ENCODE results near the gene SLC34A1.

The SLC34A1 gene

GRCh38 chr5:177432839-177433657 is 48.8 kb downstream of the SLC34A1 start:
- POLR2A ChIA-PET, result no interaction called here
- CTCF ChIA-PET, result interaction anchor here (1.6 to 1.8 kb wide), 2 partner anchors 15 to 22 kb away, joined by 5 read pairs; no protein-coding TSS in a partner anchor
- no peak overlapping the region for H3K4me3 ChIP-seq (ENCODE audit: low read depth, low read length)
- DNase-seq (ENCODE audit: low read depth, low spot score), result no peak
- TF ChIP-seq CTCF (IDR thresholded peaks at IDR 0.05; ENCODE audit: insufficient read depth, low read length, missing control alignments), result no peak

GRCh38 chr5:177433658-177434217 is 49.5 kb downstream of the SLC34A1 start:
- ChIA-PET POLR2A (no interaction called here), CTCF (interaction anchor here (0.9 to 1.8 kb wide), 4 partner anchors 12 to 30 kb away, joined by 4 to 5 read pairs (median 5); no protein-coding TSS in a partner anchor)
- no peak for TF ChIP-seq CTCF (IDR thresholded peaks at IDR 0.05; ENCODE audit: insufficient read depth, low read length, missing control alignments)
- no peak for DNase-seq (ENCODE audit: low read depth, low spot score)
- no peak overlapping the region for H3K4me3 ChIP-seq (ENCODE audit: low read depth, low read length)

- ChIA-PET CTCF (interaction anchor here (0.9 to 1.6 kb wide), 4 partner anchors 11 to 44 kb away, joined by 4 to 5 read pairs (median 4); no protein-coding TSS in a partner anchor), POLR2A (no interaction called here)
- no peak for DNase-seq (ENCODE audit: low read depth, low spot score)
- TF ChIP-seq CTCF (IDR thresholded peaks at IDR 0.05; ENCODE audit: insufficient read depth, low read length, missing control alignments), result no peak
- H3K4me3 ChIP-seq (ENCODE audit: low read depth, low read length), result no peak overlapping the region
These were observed 50.2 kb downstream of the SLC34A1 start for GRCh38 chr5:177434437-177434836.

GRCh38 chr5:177434942-177435738 is 50.9 kb downstream of the SLC34A1 start:
- ChIA-PET POLR2A (no interaction called here), CTCF (interaction anchor here (0.9 to 5.7 kb wide), 2 partner anchors 19 to 45 kb away, joined by 4 to 31 read pairs; no protein-coding TSS in a partner anchor)
- DNase-seq (ENCODE audit: low read depth, low spot score), result no peak
- H3K4me3 ChIP-seq (ENCODE audit: low read depth, low read length), result no peak overlapping the region
- TF ChIP-seq CTCF (IDR thresholded peaks at IDR 0.05; ENCODE audit: insufficient read depth, low read length, missing control alignments), result no peak

GRCh38 chr5:177435847-177436536 is 51.8 kb downstream of the SLC34A1 start:
- no peak overlapping the region for H3K4me3 ChIP-seq (ENCODE audit: low read depth, low read length)
- POLR2A ChIA-PET, result no interaction called here
- CTCF ChIA-PET, result interaction anchor here (0.8 to 5.7 kb wide), 5 partner anchors 9 to 65 kb away, joined by 3 to 31 read pairs (median 10); partner anchors contain the start of gene PRR7
- DNase-seq (ENCODE audit: low read depth, low spot score), result no peak
- no peak for TF ChIP-seq CTCF (IDR thresholded peaks at IDR 0.05; ENCODE audit: insufficient read depth, low read length, missing control alignments)
